ENCODE results near the gene ARHGAP12.

The ARHGAP12 gene

GRCh38 chr10:31768467-31768866 lies 160.2 kb downstream of the ARHGAP12 start:
- DNase-seq (ENCODE audit: low read depth) = no peak

DNA sequence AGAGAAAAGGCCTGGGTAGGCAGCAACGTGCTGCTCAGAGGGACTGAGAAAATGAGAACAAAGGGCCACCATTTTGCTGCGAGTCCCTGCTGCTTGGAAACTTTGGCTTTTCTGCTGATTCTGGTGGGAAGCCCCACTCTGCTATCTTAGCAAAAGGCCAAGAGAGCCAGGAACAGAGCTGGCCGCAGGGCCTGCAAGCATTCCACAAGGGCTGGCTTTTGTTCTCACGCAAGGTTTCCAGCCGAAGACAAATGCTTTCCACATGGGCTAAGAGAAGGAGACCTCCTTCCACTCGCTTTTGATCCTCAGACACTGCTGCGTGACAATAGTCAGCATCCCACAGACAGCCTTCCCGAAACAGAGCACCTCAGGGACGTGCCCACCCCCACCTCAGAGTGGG lies 163.1 kb downstream of the ARHGAP12 start:
- DNase-seq (ENCODE audit: low read depth) = no peak

- DNase-seq (ENCODE audit: low read depth) = no peak
These were observed 166.3 kb downstream of the ARHGAP12 start for GRCh38 chr10:31762316-31762715.

GRCh38 chr10:31761156-31761555 lies 167.5 kb downstream of the ARHGAP12 start:
- no peak for DNase-seq (ENCODE audit: low read depth)

GRCh38 chr10:31760674-31761081 lies 168.0 kb downstream of the ARHGAP12 start:
- DNase-seq (ENCODE audit: low read depth) = no peak

DNA sequence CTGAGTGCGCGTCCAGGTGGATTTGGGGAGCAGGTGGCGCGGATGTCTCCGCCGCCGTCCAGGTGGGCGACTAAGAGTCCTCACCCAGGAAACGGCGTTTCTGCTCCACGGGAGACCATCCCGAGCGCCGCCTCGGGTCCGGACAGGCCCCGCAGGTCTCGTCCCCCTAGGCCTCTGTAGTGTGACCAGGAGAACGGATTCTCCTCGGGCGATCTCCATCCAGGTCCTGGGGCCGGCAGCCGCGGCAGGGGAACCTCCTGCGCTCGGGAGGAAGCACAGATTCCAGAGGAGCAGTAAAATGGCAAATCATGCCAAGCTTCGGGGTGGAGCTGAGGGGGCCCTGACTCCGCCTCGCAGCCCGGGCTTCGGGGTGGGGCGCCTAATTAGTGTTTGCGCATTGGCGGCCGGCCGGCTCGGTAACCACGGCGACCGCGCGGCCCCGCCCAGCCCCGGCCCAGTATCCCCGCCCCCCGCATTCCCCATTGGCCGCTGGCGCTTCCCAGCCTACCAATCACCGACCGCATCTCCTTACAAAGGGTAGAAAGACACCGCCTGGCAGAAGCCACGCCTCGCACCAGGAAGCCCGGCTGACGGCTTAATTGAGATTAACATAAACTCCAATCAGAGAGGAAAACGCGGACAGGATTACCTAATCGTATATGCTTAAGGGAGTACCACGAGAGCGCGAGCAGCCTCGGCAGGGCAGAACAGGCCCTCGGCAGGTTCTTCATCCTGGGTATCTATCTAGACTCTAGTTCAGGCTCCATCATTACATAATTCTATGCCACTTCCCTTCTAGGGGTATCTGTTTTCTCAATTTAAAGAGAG lies 168.6 kb downstream of the ARHGAP12 start:
- peak; percentile 89 for DNase-seq (ENCODE audit: low read depth)

DNA sequence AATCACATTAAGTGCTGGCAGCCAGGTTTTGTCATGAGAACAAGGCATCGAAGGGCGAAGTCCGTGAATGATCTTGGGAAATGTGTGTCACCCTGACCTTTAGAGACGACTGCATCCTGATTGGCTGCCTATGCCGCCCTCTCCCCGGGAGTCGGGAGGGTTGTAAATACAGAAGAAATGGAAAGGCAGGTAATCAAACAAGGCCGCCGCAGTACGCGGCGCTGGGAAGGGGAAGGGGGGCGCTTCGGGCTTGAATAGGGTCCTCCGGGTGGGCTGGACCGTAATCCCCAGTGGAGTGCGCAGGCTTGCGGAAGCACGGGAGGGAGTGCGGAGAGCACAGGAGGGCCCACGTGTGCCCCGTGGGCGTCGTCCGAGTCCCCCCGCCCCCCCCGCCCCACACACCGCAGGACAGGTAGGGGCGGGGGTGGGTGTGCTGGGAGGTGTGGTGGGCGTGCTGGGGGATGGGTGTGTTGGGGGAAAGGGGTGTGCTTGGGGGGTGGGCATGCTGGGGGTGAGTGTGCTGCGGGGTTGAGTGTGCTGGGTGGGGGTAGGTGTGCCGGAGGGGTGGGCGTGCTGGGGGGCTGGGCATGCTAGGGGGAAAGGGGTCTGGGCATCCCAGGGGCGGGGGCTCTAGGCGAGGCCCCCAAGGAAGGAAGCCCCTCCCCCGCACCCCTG lies 169.4 kb downstream of the ARHGAP12 start:
- peak; percentile 32 for DNase-seq (ENCODE audit: low read depth)

- no peak for DNase-seq (ENCODE audit: low read depth)
These were observed 170.1 kb downstream of the ARHGAP12 start for GRCh38 chr10:31758495-31758894.

GRCh38 chr10:31757831-31758230 lies 170.8 kb downstream of the ARHGAP12 start:
- no peak for DNase-seq (ENCODE audit: low read depth)

DNA sequence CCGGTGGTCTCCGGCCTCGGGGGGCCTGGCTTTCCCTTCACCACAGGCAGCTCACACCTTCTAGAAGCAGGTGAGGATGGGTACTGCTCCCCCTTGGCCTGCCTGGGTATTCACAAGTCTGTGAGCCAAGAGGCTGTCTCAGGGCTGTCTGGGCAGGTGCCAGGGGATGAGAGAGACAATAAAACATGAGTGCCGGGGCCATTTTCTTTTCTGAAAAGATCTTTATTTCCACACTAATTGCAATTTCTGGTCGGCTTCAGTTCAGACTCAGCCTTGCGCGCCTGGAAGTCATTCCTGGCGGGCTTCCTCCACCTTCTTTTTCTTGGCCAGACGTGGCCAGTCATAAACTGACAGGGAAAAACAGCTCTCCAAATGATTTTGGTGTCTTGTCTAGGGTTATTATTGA lies 171.2 kb downstream of the ARHGAP12 start:
- DNase-seq (ENCODE audit: low read depth) = no peak

DNA sequence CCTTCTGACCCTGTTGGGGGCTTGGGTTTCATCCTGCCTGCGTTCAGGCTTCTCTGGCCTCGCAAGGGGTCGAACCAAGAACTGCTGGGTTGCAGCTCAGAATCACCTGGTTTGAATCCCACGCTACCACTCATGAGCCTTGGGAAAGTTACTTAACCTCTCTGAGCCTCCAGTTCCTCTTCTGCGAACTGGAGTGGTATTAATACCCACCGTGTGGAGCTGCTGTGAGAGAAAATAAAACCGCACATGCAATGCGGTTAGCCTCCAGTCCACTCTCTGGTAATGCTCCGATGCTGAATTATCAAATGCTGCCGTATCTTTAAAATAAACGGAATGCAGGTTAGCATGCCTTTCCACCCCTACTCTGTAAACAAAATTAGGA lies 171.9 kb downstream of the ARHGAP12 start:
- no peak for DNase-seq (ENCODE audit: low read depth)

- DNase-seq (ENCODE audit: low read depth) = no peak
These were observed 172.4 kb downstream of the ARHGAP12 start for GRCh38 chr10:31756101-31756728.
